LNCaP clone FGC (cell line): ENCODE measurements around the gene CD151.

Experiments
- DNase-seq: peaks from one replicate; pipeline ENCODE4 v3.0.0-alpha.2; 2011; ENCODE audit warnings: low read depth
- H3K4me3 ChIP-seq: 2 replicates; pipeline ENCODE4 v1.5.1; 2011; ENCODE audit warnings: mild to moderate bottlenecking, low read depth, low read length, control low read depth
- CTCF ChIP-seq: IDR thresholded peaks from 2 replicates; pipeline ENCODE4 v1.5.1; 2012; ENCODE audit warnings: mild to moderate bottlenecking; ENCODE audit not compliant: control insufficient read depth, insufficient read depth; ENCODE audit errors: extremely low read depth

The CD151 gene

GRCh38 chr11:880447-880846 lies 47.7 kb downstream of the CD151 start:
- no peak for DNase-seq
- H3K4me3 ChIP-seq, result no peak overlapping the region
- no peak for TF ChIP-seq CTCF

- TF ChIP-seq CTCF, result no peak
Measured at GRCh38 chr11:882596-882995, 49.8 kb downstream of the CD151 start.

GRCh38 chr11:883527-883926 lies 50.8 kb downstream of the CD151 start:
- TF ChIP-seq CTCF, result no peak
- DNase-seq, result no peak
- no peak overlapping the region for H3K4me3 ChIP-seq

More at GRCh38 chr11:882596-882995, 49.8 kb downstream of the CD151 start:
- no peak overlapping the region for H3K4me3 ChIP-seq
- no peak for DNase-seq

GRCh38 chr11:884578-885070 lies 51.9 kb downstream of the CD151 start:
- DNase-seq, result no peak
- H3K4me3 ChIP-seq, result no peak overlapping the region
- no peak for TF ChIP-seq CTCF

GRCh38 chr11:886568-886967 lies 53.8 kb downstream of the CD151 start:
- H3K4me3 ChIP-seq, result no peak overlapping the region
- no peak for TF ChIP-seq CTCF
- DNase-seq, result no peak

GRCh38 chr11:887589-887988 lies 54.8 kb downstream of the CD151 start:
- TF ChIP-seq CTCF, result no peak
- no peak for DNase-seq
- H3K4me3 ChIP-seq, result no peak overlapping the region
